ENCODE results near the gene NDUFV2. TPM values are rescaled to one million over a fixed set of nuclear protein-coding genes. Genes with fewer than 3 reads are reported as not detected.

NDUFV2 gene
- total and polyA plus RNA-seq, 2 of the 13 experiments (the other 11 are each of a cell fraction or from before 2014, with no cell fraction given): 216 to 299 TPM

- TF ChIP-seq ARID4A (CRISPR knock-in tag; IDR thresholded peaks at IDR 0.05; ENCODE audit: borderline replicate concordance) (peak; percentile 92), ZNF674 (CRISPR knock-in tag; IDR thresholded peaks at IDR 0.05; ENCODE audit: low read depth) (peak; percentile 33; the same call in 1 of the 2 replicates), ZNF276 (CRISPR knock-in tag; IDR thresholded peaks at IDR 0.05; ENCODE audit: low read depth) (no peak; the same call in 1 of the 2 replicates), ZSCAN5A (CRISPR knock-in tag; IDR thresholded peaks at IDR 0.05; ENCODE audit: borderline replicate concordance) (peak; percentile 22; the same call in 1 of the 2 replicates), ZFX (CRISPR knock-in tag; IDR thresholded peaks at IDR 0.05; ENCODE audit: low read depth) (peak; percentile 70; the same call in 1 of the 2 replicates), ZNF354B (CRISPR knock-in tag; IDR thresholded peaks at IDR 0.05) (no peak), NFIB (CRISPR knock-in tag; IDR thresholded peaks at IDR 0.05; ENCODE audit: borderline replicate concordance) (no peak), STAT6 (CRISPR knock-in tag; IDR thresholded peaks at IDR 0.05; ENCODE audit: borderline replicate concordance) (no peak), NCOA1 (CRISPR knock-in tag; IDR thresholded peaks at IDR 0.05) (no peak), MEIS1 (CRISPR knock-in tag; IDR thresholded peaks at IDR 0.05; ENCODE audit: borderline replicate concordance) (no peak; the same call in 1 of the 2 replicates), CREB1 (IDR thresholded peaks at IDR 0.05) (0 out of 2 replicates have a peak, but pooled peaks have one; percentile 45), CREB1 (CRISPR knock-in tag; IDR thresholded peaks at IDR 0.05) (no peak), CENPT (CRISPR knock-in tag; IDR thresholded peaks at IDR 0.05; ENCODE audit: low read depth) (no peak), ZNF556 (CRISPR knock-in tag; IDR thresholded peaks at IDR 0.05; ENCODE audit: borderline replicate concordance) (peak; percentile 84; the same call in 1 of the 2 replicates), TOPORS (CRISPR knock-in tag; IDR thresholded peaks at IDR 0.05) (peak; percentile 70; the same call in 1 of the 2 replicates), IRF2 (CRISPR knock-in tag; IDR thresholded peaks at IDR 0.05) (no peak; the same call in 1 of the 2 replicates), SUZ12 (IDR thresholded peaks at IDR 0.05; ENCODE audit: low read depth, low read length) (no peak), KMT2B (CRISPR knock-in tag; IDR thresholded peaks at IDR 0.05) (peak; percentile 86)
Measured at GRCh38 chr18:9136315-9137155, 34.0 kb downstream of the NDUFV2 start, which contains the start of gene ANKRD12 (continued).
